ENCODE data around the gene NR3C2. TPM values are rescaled to one million over a fixed set of nuclear protein-coding genes. Genes with fewer than 3 reads are reported as not detected.
A peak's percentile ranks its signal among the peaks of the same experiment; 100 is the strongest.
"Not testable (repeated sequence)": the region's sequence is repeated elsewhere in the genome, so short reads cannot be mapped to it uniquely, and the experiment has no call there.

The NR3C2 gene
- total and polyA plus RNA-seq, 2 experiments from 2014 or later: 1.2 to 3.0 TPM

GRCh38 chr4:148124512-148124911 is 317.7 kb downstream of the NR3C2 start:
- H3F3A ChIP-seq (replicated peaks; ENCODE audit: low read depth): no peaks in the 10 kb centered on the region
- Mint-ChIP-seq H3K4me1 (no peaks in the 10 kb centered on the region), H3K9me3 (peaks cover 44% of the 10 kb centered on the region), H3K27me3 (ENCODE audit: insufficient read depth, low read depth, poor library complexity) (no peaks in the 10 kb centered on the region), H3K4me3 (no peak overlapping the region), H3K27ac (no peak overlapping the region), H3K36me3 (ENCODE audit: low read depth) (peaks cover 20% of the 10 kb centered on the region)
- DNase-seq (ENCODE audit: low spot score): peak; percentile 16
- H3K4me2 ChIP-seq: no peak overlapping the region
- H3K36me3 ChIP-seq (ENCODE audit: insufficient read depth): peaks cover 14% of the 10 kb centered on the region
- H3K27me3 ChIP-seq (ENCODE audit: insufficient read depth): no peaks in the 10 kb centered on the region
- H3K4me3 ChIP-seq: no peak overlapping the region
- no peak overlapping the region for H3K27ac ChIP-seq (ENCODE audit: low read depth)
- 0 out of 2 replicates have a peak, but pooled peaks cover 4% of the 10 kb centered on the region for H3K9me2 ChIP-seq (ENCODE audit: insufficient read depth)
- no peak for ATAC-seq
- no peaks in the 10 kb centered on the region for H3K4me1 ChIP-seq (ENCODE audit: insufficient read depth)
- no peaks in the 10 kb centered on the region for H3K79me2 ChIP-seq (replicated peaks; ENCODE audit: insufficient read depth)
- H4K20me1 ChIP-seq (replicated peaks; ENCODE audit: insufficient read depth): no peaks in the 10 kb centered on the region
- no peak overlapping the region for H2AFZ ChIP-seq
- TF ChIP-seq EZH2phosphoT487 (IDR thresholded peaks at IDR 0.05; ENCODE audit: unreplicated experiment) (no peak), JUNB (IDR thresholded peaks at IDR 0.05; ENCODE audit: unreplicated experiment) (no peak), REST (IDR thresholded peaks at IDR 0.05; ENCODE audit: unreplicated experiment) (no peak), ZNF462 (CRISPR knock-in tag; IDR thresholded peaks at IDR 0.05) (no peak), CREB1 (CRISPR knock-in tag; IDR thresholded peaks at IDR 0.05; ENCODE audit: low read depth) (no peak), ZNF331 (CRISPR knock-in tag; IDR thresholded peaks at IDR 0.05; ENCODE audit: low read depth) (no peak), CTCF (conservative IDR thresholded peaks at IDR 0.05; ENCODE audit: low read depth in 2 of 2) (no peak)

- ATAC-seq, H3K4me3 Mint-ChIP-seq: not testable (repeated sequence)
Measured at GRCh38 chr4:148123161-148123560, 319.1 kb downstream of the NR3C2 start.

More at GRCh38 chr4:148123161-148123560, 319.1 kb downstream of the NR3C2 start:
- H3K27me3 ChIP-seq (ENCODE audit: insufficient read depth); DNase-seq (ENCODE audit: low spot score); H3K79me2 ChIP-seq (replicated peaks; ENCODE audit: insufficient read depth); H3K4me3 ChIP-seq; H4K20me1 ChIP-seq (replicated peaks; ENCODE audit: insufficient read depth); H3K27ac ChIP-seq (ENCODE audit: low read depth); H3K4me2 ChIP-seq; H3K27ac Mint-ChIP-seq; H3K27me3 Mint-ChIP-seq (ENCODE audit: insufficient read depth, low read depth, poor library complexity); H3K4me1 ChIP-seq (ENCODE audit: insufficient read depth); H2AFZ ChIP-seq; H3K4me1 Mint-ChIP-seq; H3F3A ChIP-seq (replicated peaks; ENCODE audit: low read depth); H3K9me2 ChIP-seq (ENCODE audit: insufficient read depth): not testable (repeated sequence)
- peaks cover 14% of the 10 kb centered on the region for H3K36me3 ChIP-seq (ENCODE audit: insufficient read depth)
- Mint-ChIP-seq H3K36me3 (ENCODE audit: low read depth) (peaks cover 20% of the 10 kb centered on the region), H3K9me3 (peaks cover 44% of the 10 kb centered on the region)
